ENCODE results near the gene RBBP5. TPM values are rescaled to one million over a fixed set of nuclear protein-coding genes. Genes with fewer than 3 reads are reported as not detected.

RBBP5 gene
- polyA plus RNA-seq, 1 donor from 2014 or later, result 24.2 TPM

GRCh38 chr1:205170532-205171269 lies 48.9 kb upstream of the RBBP5 start:
- Histone ChIP-seq H3K9ac (ENCODE audit: low read length) (no peak overlapping the region), H3K79me2 (replicated peaks; ENCODE audit: insufficient read depth, low read length) (no peaks in the 10 kb centered on the region), H3K9me3 (ENCODE audit: low read length) (no peaks in the 10 kb centered on the region), H3K9me2 (ENCODE audit: insufficient read depth, low read length) (no peaks in the 10 kb centered on the region), H3K36me3 (ENCODE audit: insufficient read depth, low read length) (peaks cover 5% of the 10 kb centered on the region), H3K27me3 (ENCODE audit: insufficient read depth, low read depth, low read length) (no peaks in the 10 kb centered on the region), H2AFZ (ENCODE audit: low read depth, low read length) (no peak overlapping the region), H3K4me3 (ENCODE audit: low read length) (no peak overlapping the region), H3F3A (ENCODE audit: insufficient read depth, low read length, poor library complexity, severe bottlenecking) (no peaks in the 10 kb centered on the region), H3K27ac (ENCODE audit: low read length) (no peak overlapping the region), H4K20me1 (ENCODE audit: insufficient read depth) (no peaks in the 10 kb centered on the region), H3K4me2 (ENCODE audit: low read length) (no peak overlapping the region)
- TF ChIP-seq EP300 (conservative IDR thresholded peaks at IDR 0.05; ENCODE audit: poor library complexity, severe bottlenecking), result no peak
- no peak for TF ChIP-seq TAF1 (IDR thresholded peaks at IDR 0.05; ENCODE audit: low read depth)

- Histone ChIP-seq H3F3A (ENCODE audit: insufficient read depth, low read length, poor library complexity, severe bottlenecking) (no peaks in the 10 kb centered on the region), H3K79me2 (replicated peaks; ENCODE audit: insufficient read depth, low read length) (no peaks in the 10 kb centered on the region), H3K4me3 (ENCODE audit: low read length) (no peak overlapping the region), H3K36me3 (ENCODE audit: insufficient read depth, low read length) (peaks cover 5% of the 10 kb centered on the region), H3K9ac (ENCODE audit: low read length) (no peak overlapping the region), H2AFZ (ENCODE audit: low read depth, low read length) (no peak overlapping the region), H4K20me1 (ENCODE audit: insufficient read depth) (no peaks in the 10 kb centered on the region), H3K9me3 (ENCODE audit: low read length) (no peaks in the 10 kb centered on the region), H3K4me2 (ENCODE audit: low read length) (no peak overlapping the region), H3K27me3 (ENCODE audit: insufficient read depth, low read depth, low read length) (no peaks in the 10 kb centered on the region), H3K9me2 (ENCODE audit: insufficient read depth, low read length) (no peaks in the 10 kb centered on the region), H3K27ac (ENCODE audit: low read length) (no peak overlapping the region)
- no peak for TF ChIP-seq REST (IDR thresholded peaks at IDR 0.05; ENCODE audit: borderline replicate concordance)
- TF ChIP-seq MXI1 (conservative IDR thresholded peaks at IDR 0.05; ENCODE audit: poor library complexity, severe bottlenecking), result no peak
- TF ChIP-seq RAD21 (conservative IDR thresholded peaks at IDR 0.05), result no peak
- TF ChIP-seq EP300 (conservative IDR thresholded peaks at IDR 0.05; ENCODE audit: poor library complexity, severe bottlenecking), result no peak
- no peak for TF ChIP-seq CTCF (IDR thresholded peaks at IDR 0.05; ENCODE audit: poor library complexity, severe bottlenecking)
- TF ChIP-seq SMC3 (conservative IDR thresholded peaks at IDR 0.05; ENCODE audit: poor library complexity), result no peak
- TF ChIP-seq POLR2AphosphoS5 (IDR thresholded peaks at IDR 0.05), result no peak
- TF ChIP-seq TAF1 (IDR thresholded peaks at IDR 0.05; ENCODE audit: low read depth), result no peak
Measured at GRCh38 chr1:205169248-205169647, 47.5 kb upstream of the RBBP5 start.

GRCh38 chr1:205168291-205168690 lies 46.5 kb upstream of the RBBP5 start:
- no peaks in the 10 kb centered on the region for H3F3A ChIP-seq (ENCODE audit: insufficient read depth, low read length, poor library complexity, severe bottlenecking)
- H3K9ac ChIP-seq (ENCODE audit: low read length), result no peak overlapping the region
- TF ChIP-seq MXI1 (conservative IDR thresholded peaks at IDR 0.05; ENCODE audit: poor library complexity, severe bottlenecking) (no peak), REST (IDR thresholded peaks at IDR 0.05; ENCODE audit: borderline replicate concordance) (no peak), TAF1 (IDR thresholded peaks at IDR 0.05; ENCODE audit: low read depth) (no peak), SMC3 (conservative IDR thresholded peaks at IDR 0.05; ENCODE audit: poor library complexity) (no peak), POLR2AphosphoS5 (IDR thresholded peaks at IDR 0.05) (no peak), CTCF (IDR thresholded peaks at IDR 0.05; ENCODE audit: poor library complexity, severe bottlenecking) (no peak), EZH2 (IDR thresholded peaks at IDR 0.05; ENCODE audit: borderline replicate concordance, insufficient read depth, low read length, poor library complexity, severe bottlenecking) (no peak), EP300 (conservative IDR thresholded peaks at IDR 0.05; ENCODE audit: poor library complexity, severe bottlenecking) (no peak), RAD21 (conservative IDR thresholded peaks at IDR 0.05) (no peak)
- H3K27ac ChIP-seq (ENCODE audit: low read length), result no peak overlapping the region
- no peaks in the 10 kb centered on the region for H3K9me3 ChIP-seq (ENCODE audit: low read length)
- H3K79me2 ChIP-seq (replicated peaks; ENCODE audit: insufficient read depth, low read length), result no peaks in the 10 kb centered on the region
- H3K4me3 ChIP-seq (ENCODE audit: low read length), result no peak overlapping the region
- no peak overlapping the region for H3K4me2 ChIP-seq (ENCODE audit: low read length)
- H3K27me3 ChIP-seq (ENCODE audit: insufficient read depth, low read depth, low read length), result no peaks in the 10 kb centered on the region
- H3K9me2 ChIP-seq (ENCODE audit: insufficient read depth, low read length), result no peaks in the 10 kb centered on the region
- H2AFZ ChIP-seq (ENCODE audit: low read depth, low read length), result no peak overlapping the region
- no peaks in the 10 kb centered on the region for H4K20me1 ChIP-seq (ENCODE audit: insufficient read depth)
- H3K36me3 ChIP-seq (ENCODE audit: insufficient read depth, low read length), result peaks cover 5% of the 10 kb centered on the region

All from neural cell (in vitro differentiated cells).